HS-27A (cell line): ENCODE results near the gene GADD45G.

Experiments used
- DNase-seq: peaks from one replicate; pipeline ENCODE4 v3.0.0-alpha.2; 2012; ENCODE audit warnings: low read depth, missing footprints

GADD45G gene

DNA sequence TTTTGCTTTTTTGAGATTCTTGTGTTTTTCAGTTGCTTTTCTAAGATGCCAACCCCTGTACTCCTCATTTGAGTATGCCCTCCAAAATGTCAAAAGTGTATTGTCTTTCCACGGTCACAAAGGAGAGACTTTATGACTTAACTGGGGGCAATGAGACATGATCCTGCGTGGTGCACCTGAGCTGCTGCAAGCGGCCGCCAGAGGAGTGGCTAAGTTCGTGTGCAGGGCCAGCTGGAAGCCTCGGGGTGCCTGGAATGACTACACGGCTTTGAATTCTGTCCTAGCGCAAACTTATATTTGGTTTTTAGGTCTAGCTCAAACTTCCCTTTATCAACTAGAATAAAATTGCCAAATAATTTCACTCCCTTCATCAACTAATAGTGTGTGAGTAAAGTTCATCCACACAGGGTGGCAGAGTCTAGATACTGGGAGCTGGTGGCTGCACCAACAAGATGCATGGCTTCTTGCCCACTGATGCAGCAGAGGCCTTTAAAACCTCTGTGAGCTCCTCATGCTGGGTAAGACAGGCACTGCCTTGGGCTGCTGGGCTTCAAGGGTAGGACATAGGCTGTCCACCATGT lies 4.7 kb downstream of the GADD45G start:
- DNase-seq = no peak

DNA sequence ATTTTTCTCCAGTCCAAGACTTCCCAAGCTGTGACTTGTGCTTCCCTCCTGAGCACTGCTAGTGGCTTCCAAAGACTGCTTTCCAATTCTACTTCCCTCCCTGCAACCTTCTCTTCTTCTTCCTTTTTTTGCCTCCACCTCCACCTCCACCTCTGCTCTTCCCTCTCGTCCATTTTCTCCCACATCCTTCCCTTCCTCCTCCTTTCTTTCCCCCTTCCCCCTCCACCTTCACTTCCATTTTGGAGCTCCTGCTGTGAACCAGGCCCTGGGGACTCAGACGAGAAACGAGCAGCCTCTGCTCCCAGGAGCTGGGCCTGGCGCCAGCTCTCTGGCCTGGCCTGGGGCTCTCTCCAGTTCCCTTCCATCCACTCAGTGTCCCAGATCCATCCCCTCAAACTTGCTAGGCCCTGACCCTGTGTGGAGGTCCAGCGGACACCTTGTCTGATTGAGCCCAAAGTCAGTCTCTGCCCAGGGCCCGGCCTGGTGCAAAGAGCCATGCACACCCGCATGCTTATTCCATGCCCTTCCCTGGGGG lies 5.6 kb downstream of the GADD45G start:
- DNase-seq = no peak

DNA sequence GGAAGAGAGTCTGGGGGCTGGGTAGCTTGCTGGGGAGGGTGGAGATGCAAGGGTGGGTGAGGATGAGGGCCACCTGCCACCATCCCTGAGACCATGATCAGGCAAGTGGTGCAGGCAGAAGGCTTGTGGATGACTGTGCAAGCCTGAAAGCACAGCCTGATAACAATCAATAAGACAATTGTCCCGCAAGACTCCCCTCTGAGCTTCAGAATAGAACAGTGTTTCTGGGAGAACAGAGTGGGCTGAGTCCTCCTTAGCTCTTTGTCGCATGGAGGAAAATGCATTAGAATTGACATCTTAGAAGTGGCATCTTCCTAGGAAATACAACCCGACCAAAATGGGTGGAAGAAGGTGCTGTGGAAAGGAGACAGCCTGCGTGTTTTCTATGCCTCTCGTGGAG lies 6.6 kb downstream of the GADD45G start:
- DNase-seq = no peak

DNA sequence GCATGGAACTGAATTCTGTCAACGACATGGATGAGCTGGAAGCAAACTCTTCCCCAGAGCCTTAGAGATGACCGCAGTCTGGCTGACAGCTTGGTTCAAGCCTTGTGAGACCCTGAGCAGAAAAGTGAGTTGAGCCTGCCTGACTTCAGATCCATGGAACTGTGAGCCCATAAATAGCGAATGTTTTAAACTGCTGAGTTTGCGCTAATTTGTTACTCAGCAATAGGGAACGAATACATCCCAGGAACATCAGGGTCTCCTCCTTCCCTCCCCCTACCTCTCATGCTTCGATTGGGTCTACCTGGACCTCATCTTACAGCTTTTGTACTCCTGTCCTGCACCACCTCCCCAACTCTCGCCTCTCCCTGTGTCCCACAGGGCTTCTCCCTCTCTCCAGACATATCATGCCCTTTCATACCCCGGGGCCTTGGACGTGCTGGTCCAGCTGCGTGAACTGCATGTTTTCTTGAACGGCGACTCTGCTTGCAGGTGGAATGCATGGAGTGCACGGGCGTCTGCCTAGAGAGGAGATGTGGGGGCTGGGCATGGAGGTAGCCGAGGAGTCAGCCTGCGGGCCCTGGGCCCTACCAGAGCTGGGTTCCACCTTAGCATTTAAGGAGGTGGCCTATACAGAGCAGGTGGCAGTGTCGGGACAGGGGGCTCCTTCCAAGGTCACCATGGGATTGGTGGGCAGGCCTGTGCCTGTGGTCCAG lies 7.9 kb downstream of the GADD45G start:
- no peak for DNase-seq

DNA sequence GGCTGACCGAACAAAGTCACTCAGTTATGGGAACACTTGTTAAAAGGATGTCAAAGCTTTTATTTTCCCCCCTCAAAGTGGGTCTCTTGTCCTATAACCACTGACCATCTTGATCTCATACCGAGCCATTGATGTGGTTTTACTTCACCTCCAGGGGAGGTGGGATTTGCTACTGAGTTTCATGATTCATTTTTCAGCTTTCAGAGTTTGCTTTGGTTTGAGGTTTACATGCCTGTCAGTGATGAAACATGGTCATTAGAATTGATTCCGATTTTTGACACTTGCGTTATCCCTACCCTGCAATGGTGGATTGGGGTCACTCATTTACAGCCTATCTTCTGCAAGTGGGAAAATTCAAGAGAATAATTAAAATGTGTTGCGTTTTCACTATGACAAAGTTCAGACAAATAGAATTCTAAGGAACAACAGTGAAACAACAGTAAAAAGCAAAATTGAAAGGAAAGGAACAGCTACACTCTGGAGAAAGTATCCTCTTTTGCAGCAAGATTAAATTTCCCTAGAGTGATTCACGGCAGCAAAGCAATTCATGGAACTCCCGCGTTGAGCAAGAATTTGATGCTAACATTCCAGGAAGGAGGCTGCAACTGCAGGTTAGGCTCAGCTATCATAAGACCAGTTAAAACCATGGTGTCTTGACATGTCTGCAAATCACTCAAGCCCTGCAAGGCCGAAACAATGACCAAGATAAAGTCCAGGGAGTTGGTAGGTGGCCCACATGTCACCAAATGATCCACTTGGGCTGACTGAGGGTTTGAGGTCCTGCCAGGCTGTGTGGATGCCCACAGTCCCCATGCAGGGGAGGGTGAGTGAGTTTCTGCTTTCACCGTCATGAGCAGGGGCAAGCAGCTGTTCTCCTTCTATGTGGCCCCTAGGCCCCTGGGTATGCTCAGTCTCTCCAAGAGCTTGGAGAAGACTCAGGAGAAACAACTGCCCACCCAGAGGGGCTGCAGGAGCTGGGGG lies 9.4 kb downstream of the GADD45G start:
- no peak for DNase-seq

DNA sequence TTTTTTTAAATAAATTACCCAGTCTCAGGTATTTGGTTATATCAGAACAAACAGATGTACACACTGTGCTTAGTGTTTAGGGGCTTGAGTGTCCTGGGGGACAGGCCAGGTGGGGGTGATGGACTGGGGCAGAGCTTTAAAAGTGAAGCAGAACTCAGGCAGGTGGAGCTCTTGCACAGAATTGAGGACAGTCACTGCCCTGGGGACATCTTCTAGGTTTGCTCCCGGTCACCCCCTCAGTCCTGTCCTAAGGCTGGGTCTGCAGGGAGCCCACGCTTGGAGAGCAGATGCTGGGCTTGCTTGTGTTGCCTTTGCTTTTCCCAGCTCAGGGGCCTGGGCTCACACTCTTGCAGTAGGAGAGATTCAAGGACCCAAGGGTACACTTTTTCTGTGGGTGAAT lies 10.8 kb downstream of the GADD45G start:
- no peak for DNase-seq

DNA sequence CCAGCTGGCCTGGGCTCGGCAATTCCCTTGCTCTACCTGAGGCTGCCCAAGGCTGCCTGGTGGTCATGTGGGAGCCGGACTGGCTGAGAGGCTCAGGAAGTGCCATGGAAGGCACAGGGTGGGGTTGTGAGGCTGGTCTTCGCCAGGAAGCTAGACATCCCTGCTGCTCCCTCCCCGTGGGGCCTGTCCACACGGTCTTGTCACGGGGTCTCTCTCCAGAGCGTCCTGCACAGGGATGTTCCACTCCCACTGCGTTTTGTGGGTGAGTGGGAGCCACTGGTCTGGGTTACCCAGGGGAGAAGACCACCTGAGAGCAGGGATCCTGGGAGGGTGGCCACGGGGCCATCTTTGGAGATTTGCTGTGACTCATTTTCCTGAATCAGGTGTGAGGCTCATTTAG lies 11.6 kb downstream of the GADD45G start:
- DNase-seq = no peak

DNA sequence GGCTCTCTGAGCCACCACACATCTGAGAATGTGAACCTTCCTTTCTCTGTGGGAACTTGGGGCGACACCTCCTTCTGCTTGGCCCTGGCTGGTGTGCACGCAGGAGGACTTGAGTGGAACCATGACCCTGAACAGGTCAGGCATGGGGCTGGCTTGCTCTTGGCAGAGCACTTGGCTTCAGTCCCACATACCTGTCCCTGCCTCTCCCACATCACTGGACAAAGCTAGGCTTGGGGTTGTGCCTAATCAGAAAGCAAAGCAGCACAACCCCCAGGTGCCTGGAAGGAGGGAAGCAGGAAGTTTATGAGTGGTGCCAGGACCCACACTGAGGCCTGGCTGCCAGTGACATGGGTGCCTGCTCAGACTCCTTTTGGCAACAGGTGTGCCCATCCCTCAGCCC lies 13.2 kb downstream of the GADD45G start:
- no peak for DNase-seq

DNA sequence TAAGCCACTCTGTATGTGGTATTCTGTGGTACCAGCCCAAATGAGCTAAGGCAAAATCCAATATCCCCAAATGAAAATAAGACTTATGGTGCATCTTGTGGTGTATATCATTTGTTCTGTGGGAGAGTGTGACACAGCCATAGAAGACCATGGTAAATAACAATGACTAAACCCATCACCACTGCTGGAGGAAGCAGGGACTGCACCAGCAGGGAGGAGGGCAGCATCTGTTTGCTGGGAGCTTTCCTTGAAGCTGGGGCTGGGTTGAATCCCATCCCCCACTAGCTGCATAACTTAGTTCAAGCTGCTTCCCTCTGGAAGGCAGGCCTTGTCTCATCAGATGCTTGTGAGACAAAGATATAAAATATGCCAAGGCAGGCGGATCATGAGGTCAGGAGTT lies 14.2 kb downstream of the GADD45G start:
- no peak for DNase-seq

DNA sequence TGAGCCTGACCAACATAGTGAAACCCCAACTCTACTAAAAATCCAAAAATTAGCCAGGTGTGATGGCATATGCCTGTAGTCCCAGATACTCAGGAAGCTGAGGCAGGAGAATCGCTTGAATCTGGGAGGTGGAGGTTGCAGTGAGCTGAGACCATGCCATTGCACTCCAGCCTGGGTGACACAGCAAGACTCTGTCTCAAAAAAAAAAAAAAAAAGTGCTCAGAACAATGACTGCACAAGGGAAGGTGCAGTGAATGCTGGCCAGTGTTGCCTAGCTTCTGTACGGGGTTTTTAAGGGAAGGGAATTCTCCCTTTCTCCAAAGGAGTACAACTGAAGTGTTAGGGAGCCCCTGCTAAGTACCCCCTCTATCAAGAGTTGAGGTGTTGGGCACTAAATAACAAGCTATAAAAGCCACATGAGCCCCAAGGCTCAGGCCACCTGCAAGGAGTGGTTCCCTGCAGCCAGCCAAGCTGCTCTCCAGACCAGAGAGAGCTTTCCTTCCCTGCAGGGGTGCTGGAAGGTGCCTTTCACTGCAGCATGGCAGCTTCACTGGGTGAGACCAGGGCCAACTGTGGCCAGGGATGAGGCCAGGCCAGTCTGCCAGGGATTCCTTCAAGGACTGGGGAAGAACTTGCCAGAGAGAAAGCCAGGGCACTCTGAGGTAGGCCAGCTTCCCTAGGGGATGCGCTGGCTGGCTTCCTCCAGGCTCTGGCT lies 14.8 kb downstream of the GADD45G start:
- DNase-seq = no peak

DNA sequence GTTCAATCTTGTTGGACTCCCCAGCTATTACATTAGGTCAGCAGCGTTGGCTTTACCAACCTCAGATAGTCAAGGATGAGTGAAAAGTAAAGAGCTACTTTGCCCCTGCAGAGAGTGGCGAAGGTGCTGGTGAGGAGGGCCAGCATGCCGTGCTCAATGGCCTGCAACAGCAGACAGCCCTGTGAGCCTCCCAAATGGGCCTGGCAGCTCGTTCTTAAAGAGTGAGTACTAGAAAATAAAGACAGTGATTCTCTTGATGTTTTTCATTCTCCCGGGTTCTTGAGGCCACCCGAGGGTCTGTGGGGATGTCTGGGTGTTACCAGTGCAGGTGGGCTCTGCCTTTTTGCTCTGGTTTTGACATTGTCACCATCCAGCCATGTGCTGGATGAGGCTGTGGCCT lies 16.2 kb downstream of the GADD45G start:
- DNase-seq = no peak

DNA sequence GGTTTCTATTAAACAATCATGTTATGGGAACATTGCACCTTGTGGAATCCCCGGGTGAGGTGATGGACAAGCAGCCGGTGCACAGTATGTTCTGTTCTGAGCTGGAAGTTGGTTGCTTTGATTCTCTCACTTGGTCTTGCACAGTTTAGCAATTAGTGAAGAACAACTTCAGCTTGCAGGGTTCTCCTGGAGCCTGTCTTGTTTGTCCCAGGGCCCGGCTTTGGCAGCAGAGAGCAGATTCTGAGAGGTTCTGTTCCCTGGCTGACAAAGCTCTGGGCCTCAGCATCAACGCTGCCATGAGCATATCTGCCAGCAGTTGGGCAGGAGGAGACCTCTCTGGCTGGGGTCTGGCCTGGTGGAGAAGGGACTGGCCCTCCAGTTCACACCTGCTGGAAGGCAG lies 16.9 kb downstream of the GADD45G start:
- no peak for DNase-seq

DNA sequence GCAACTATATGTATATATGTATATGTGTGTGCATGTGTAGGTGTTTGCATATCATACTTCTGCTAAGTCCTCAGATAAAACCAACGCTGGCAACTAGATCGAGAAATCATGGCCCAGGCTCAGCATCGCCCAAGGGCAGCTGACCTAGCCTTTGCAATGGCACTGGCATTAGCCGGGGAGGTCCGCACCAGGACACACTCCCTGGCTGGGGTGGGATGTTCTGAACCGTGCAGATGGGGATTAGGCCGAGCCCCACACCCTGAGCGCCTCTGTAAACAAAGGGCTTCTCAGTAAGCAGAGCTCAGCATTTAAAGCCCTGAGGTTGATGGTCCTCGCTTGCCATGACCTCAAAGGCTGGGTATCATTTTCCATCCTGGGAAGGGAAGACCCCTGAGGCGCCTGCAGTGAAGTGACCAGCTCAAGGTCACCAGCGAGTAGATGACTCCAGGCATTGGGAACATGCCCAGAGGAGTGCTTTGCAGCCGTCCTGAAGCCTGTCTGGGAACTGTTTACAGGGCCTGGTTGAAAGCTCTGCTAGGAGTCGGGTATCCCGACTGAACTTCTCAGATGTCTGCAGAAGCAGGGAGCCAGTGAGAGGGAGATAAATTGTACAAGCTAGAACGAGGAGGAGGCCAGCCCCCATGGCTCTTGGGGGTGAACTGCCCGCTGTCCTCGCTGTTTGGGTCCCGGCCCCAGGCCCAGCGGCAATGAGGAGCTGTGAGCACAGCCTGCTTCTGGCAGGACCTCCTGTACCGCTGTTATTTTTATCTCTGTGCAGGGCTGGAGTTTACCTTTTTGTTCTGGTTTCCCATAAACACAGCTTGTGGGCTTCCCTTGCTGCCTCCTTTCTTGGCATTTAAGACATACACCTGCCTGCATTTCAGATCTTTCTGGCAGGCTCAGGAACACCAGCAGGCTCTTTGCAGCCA lies 18.4 kb downstream of the GADD45G start:
- DNase-seq = no peak

DNA sequence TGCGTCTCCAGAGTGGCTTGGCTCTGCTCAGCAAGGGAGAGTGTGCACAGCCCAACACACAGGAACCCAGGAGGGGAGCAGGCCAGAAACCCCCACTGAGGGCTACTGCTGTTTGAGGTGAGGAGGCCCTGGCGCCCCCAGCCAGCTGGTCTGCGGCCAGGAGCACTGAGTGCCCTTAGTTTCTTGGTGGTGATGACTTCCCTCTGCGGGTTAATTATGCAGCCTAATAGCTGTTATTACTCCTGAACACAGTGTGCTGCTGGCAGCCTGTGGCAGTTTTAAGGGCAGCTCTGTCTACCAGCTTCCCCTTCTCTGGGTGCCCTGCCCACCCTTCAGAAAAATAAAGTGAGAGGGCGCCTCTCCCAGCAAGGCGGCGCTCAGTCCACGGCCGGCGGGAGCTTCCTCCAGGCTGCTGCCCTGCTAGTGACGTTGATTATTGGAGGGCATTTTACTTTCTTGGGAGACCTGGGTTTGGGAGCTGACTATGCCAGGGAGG lies 19.2 kb downstream of the GADD45G start:
- no peak for DNase-seq

DNA sequence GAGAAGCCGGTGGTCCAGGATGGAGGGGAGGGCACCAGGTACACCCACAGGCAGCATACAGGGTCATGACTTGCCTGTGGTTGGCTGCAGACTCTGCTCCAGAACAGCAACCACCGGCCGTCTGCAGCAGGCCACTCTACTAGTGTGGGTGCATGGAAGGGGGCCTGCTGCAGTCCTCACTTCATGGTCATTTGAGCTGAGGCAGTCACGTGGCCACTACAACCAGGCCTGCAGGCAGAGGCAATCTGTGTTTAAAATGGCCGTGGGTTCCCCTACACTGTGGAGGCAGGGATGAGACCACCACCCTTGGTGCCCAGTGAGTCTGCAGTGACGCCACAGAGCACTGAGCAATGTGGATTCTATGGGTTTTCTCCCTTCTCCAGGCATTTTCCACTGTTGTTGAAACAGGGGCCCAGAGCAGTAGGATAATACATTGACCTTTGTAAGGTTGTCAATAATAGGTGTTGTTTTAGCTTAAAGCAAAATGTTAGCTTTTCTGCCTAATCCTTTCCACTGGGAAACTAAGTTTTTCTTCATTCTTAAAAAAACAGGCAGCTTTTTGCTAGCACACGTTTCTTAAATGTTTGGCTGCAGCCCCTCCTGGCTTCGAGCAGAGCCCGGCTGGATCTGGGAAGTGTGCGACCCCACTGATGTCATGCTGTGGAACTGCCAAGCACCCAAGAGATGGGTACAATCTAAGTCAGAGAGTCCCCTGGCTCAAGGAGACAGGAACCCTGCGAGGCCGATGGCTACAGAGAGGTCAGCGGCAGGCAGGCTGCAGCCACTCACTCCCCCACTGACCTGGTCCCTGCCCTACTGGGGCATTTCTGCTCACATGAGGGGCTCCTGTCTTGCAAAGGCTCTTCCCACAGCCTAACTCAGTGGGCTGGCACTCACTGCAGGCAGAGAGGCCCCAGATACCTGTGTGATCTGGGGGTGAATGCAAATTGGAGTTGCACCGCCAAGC lies 21.2 kb downstream of the GADD45G start:
- no peak for DNase-seq

DNA sequence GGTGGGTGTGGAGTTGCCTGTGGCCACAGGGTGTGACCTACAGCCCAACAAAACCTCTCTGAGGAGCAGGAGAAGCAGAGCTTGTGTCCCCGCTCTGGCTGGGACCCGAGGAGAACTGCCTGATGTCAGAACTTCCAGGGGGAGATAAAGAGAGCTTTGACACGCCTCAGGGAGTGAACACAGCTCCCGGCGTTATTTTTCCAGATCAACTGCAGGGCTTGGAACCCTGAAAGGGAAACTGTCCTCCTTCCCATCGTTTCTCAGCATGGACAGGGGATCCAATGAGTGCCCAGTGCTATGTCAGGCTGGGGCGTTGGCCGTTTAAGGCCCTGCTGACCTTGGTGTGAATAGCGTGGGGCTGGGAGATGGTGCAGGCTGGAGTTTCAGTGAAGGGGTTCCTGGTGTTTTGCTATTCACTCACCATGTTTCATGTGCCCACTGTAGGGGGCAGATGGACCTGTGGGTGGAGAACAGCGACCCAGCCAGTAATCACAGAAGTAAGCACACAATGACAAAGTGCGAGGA lies 22.0 kb downstream of the GADD45G start:
- DNase-seq = no peak

DNA sequence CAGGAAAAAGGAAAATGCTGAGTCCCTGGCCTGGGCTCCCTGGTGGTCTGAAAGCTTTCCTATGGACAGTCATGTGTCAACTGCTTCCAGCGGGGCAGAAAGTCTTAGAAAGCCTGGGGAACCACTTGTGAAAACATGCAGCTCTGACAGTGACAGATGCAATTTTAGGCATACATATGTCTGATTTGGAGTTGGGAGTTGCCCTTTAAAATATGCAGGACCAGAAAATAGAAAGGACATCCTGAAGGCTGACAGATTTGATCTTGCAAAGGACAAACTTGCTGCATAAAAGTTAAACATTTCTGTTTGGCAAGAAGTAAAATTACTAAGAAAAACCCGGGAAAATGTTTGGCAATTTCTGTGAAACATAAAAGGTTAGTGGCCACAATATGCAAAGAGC lies 23.8 kb downstream of the GADD45G start:
- no peak for DNase-seq

DNA sequence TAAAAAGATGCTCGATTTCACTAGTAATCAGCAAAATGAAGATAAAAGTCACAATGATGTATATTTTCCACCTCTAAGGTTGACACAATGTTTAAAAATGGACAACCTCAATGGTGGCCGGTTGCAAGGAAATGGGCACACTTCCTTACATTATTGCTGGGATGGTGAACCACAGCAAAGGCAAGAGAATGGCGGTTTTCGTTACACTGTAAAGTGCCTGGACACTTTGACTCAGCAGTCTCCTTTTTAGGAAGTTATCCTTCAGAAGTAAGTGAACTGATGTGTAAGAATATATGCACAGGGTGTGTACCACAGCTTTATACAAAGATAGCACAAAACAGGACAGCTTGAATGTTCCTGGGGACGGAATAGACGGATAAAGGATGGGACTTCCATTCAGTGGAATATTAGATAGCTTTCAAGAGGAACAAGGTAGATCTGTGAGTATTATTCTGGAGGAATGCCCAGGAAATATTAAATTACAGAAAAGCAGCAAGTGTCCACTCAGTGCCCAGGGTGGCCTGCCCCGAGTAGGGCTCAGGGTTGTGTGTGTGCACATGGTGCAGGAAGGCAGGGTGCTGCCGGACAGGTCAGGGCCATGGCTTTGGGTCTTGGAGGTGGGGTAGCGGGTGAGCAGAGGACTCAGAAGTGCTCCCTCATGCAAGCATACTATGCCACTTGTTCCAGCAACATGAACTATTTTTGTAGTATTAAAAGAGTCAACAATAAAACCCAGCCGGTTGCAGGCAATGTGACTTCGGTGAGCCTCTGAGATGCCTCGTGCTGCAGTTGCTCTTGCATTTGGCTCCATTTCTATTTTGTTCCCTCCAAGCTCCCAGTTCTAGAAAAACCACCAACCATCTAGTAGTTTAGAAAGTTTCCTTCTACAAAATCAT lies 24.5 kb downstream of the GADD45G start:
- DNase-seq = no peak
